Stimulated activated CD4-positive, alpha-beta T cell treated with anti-CD3 and anti-CD28 coated beads, TNF-alpha, amount 100 ng/mL, for 48 hours (primary cell): ENCODE data around the gene GPR173.

ENCODE experiments used
- DNase-seq, 3 donors: peaks; one replicate each; pipeline ENCODE4 v3.0.0-alpha.2; 2020; ENCODE audit warnings: low read depth in 3 of 3

GPR173 gene, protein sequence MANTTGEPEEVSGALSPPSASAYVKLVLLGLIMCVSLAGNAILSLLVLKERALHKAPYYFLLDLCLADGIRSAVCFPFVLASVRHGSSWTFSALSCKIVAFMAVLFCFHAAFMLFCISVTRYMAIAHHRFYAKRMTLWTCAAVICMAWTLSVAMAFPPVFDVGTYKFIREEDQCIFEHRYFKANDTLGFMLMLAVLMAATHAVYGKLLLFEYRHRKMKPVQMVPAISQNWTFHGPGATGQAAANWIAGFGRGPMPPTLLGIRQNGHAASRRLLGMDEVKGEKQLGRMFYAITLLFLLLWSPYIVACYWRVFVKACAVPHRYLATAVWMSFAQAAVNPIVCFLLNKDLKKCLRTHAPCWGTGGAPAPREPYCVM

DNA sequence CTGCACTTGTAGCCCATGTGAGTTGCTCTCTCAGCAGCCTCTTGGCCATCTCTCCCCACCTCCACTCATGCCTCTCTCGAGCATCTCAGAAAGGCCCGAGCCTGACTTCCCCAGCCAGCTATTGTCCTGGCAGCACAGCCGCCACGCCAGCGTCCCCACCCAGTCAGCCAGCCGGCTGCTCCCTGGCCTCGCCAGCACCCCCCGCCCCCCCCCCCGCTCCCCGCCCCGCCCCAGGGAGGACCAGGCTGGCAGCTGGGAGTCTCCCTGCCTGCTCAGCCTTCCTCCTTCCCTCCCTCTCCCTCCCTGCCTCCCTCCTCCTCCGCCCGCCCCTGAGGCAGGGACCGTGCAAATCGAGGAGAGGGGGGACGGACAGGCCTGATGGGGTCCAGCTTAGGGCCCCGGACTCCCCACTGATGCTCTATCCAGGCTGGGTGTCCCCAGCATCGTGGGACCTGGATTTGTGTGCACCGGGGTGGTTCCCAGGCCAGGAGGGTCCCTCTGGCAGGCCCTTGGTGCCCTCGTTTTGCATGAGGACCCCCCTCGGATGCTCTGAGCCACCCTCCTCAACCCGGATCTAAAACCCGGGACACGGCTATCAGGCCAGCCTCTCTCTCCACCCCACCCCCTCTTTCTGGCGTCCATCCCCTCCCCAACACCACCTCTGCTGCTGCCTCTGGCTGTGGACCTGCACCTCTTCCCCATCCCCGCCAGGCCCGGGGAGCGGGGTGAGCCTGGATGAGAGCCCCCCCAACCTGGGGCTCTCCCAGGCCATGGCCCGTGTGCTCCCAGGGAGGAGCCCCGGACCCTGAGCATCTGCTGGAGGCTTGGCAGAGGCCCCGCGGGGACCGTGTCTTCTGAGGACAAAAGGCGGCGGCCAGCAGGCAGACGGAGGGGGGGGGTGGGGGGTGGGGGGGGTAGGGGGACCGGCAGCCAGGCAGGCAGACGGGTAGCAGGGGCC lies at the start of gene GPR173:
GPR173 (plus strand) TSS at position 621 of the 958 bp plus-strand sequence. CDS start 27,833 bp downstream, outside the sequence.
- no peak for DNase-seq

DNA sequence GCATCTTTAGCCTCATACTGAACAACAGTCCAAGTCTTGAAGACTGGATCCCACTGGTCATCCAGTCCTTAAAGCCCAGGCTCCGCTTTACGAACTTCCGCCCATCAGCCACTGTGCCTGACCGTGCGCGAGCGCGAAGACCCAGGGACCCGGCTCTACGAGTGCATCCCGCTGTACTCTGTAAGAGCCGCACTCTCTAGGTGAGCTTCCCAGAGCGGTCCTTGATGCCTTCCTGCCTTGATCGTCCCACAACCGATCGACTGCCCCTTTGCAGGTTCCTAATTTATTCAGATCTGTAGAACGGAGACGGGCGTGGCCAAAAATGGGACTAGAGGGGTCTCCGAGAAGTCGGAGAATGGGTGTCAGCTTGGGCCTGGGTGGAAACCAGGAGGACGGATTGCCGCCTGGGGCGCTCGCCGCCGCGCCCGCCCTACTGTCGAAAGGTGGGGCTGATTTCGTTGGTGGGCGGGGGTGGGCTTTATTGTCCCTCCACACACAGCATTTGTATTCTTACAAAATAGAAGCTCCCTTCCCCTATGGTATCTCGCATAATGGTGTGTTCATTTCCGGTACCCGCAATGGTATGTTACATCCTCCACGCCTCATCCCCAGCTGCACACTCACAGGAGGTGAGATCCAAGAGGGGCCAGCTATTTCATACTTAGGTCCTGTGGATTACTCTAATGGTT lies 48.0 kb upstream of the GPR173 start:
- DNase-seq, result no peak

DNA sequence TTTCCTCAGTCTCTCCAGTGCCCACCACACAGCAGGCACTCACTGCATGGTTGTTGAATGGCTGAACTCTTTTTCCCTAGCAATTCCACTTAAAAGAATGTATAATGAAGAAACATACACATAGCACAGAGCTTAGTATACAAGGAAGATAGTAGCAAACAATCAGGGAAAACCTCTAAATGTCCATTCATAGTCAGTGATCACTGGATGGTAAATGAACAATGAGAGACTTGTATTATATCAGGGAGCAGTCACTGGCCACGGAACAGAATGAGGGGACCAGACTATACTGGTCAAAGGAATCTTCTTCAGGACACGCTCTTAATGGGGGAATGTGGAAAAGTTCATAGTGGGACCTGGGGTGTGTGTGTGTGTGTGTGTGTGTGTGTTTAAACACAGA lies 46.6 kb upstream of the GPR173 start:
- no peak for DNase-seq

DNA sequence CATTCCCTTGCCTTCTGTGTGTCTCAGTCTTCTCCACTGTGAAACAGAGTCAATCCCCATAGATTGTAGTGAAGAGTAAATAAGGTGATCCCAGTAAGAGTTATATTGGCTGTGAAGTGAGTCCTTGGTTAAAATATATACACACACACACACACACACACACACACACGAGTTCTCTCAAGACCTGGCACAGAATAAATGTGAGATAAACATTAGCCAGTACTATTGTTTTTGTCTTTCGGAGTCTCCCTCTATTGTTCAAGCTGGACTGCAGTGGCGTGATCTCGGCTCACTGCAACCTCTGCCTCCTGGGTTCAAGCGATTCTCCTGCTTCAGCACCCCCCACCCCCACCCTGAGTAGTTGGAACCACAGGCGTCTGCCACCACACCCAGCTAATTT lies 45.5 kb upstream of the GPR173 start:
- no peak for DNase-seq

DNA sequence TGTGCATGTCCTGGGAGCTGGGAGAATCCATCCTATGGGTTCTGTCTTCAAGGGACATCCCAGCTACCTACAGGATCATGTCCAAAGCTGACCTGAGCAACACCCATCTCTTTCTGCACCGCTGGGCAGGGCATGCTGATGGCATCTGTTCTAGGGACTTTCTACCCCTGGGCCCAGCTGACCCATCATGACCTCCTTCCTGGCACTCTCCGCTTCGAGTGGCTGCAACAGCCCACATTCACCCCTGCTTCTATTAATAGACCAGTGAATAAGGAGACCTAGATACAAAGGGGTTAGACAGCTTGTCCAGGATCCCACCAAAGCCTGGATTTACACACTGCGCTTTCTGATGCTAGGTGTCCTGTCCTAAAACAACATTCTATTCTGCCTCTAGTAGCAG lies 44.6 kb upstream of the GPR173 start:
- DNase-seq, result no peak

DNA sequence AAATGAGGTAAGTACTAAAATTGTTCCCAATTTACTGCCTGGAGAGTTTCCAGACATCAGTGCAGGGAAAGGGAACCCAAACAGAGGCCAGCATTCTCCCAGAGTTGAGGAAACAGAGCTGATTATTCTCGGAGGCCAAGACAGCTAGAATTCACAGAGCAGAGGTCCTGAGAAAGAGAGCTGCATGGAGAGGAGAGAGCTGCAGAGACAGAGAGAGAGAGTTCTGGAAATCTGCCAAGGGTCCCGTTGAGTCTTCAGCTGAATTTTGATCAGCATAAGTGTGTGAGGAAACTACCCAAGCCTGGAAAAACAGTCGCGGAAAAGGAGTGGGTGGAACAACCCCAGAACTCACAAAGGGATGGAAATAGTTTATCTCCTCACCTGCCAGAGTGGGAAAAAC lies 43.8 kb upstream of the GPR173 start:
- no peak for DNase-seq

DNA sequence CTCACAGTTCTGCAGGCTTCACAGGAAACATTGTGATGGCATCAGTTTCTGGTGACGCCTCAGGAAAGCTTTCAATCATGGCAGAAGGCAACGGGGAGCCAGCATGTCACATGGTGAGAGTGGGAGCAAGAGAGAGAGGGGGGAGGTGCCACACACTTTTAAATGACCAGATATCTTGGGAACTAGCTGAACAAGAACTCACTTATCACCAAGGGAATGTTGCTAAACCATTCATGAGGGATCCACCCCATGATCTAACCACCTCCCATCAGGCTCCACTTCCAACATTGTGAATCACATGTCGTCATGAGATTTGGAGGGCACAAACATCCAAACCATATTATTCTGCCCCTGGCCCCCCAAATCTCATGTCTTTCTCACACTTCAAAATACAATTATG lies 43.3 kb upstream of the GPR173 start:
- DNase-seq, result no peak

DNA sequence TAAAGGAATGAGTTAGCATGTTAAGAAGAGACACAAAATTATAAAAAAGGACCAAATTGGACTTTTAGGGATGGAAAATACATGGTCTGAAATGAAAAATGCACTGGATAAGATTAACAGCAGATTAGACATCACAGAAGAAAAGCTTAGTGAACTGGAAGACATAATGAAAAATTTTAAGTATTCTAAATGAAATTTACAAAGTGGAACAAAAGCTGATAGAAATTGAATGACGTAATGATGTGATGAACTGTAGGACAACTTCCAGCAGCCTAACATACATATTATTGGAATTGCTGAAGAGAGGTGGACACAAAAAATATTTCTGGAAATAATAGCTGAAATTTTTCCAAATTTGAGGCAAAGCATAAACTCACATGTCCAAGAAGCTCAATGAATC lies 39.6 kb upstream of the GPR173 start:
- no peak for DNase-seq

DNA sequence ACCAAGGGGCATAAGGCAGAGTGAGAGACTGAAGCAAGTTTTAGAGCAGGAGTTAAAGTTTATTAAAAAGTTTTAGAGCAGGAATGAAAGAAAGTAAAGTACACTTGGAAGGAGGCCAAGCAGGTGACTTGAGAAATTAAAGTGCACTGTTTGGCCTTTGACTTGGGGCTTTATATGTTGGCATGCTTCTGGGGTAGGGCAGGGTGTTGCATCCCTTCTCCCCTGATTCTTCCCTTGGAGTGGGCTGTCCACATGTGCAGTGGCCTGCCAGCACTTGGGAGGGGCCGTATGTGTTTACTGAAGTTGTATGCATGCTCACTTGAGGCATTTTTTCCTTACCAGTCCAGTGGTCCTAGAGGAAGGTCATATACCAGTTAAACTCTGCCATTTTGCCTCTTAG lies 35.3 kb upstream of the GPR173 start:
- no peak for DNase-seq

DNA sequence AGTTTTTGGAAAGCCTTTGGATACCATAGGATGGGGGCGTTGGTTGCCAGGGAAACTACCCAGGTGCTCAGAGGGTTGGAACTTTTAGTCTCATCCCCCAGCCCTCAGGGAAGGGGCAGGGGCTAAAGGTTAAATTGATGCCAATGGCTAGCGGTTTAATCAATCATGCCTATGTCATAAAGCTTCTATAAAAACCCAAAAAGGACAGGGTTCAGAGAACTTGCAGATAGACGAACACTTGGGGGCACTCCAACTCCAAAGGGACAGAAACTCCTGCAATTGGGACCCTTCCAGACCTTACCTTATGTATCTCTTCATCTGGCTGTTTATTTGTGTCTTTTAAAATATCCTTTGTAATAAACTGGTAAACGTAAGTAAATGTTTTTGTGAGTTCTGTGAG lies 30.0 kb upstream of the GPR173 start:
- DNase-seq, result no peak

DNA sequence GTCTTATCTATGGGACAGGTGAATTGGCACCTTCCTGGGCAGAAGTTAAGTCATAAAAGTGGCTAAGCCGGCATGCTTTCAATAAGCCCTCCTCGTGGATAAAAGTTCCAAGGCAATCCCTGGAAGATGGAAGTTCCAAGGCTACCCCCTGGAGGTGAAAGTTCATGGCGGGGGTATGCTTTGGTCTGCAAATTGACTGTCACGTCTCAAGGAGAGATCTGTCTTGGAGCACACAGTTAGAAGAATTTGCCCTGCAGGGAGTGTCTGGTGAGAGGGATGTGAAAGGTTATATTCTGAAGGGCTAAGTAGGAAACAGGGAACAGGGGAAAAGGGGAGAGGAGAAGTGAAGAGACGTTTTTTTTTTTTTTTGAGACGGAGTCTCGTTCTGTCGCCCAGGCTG lies 26.2 kb upstream of the GPR173 start:
- no peak for DNase-seq

DNA sequence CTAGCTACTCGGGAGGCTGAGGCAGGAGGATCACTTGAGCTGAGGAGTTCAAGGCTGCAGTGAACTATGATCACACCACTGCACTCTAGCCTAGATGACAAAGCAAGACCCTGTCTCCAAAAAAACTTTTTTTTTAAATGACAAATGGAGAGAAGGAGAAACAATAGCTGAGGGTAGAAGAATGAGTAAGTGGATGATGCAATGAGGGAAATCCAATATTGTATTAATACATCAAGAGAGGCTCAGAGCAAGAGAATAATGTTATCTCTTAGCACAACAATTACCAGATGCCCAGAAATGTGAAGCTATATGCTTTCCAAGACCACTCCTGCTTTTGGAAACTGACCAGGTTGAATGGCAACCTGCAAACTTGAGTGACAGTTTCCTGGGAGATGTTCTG lies 19.9 kb upstream of the GPR173 start:
- no peak for DNase-seq

DNA sequence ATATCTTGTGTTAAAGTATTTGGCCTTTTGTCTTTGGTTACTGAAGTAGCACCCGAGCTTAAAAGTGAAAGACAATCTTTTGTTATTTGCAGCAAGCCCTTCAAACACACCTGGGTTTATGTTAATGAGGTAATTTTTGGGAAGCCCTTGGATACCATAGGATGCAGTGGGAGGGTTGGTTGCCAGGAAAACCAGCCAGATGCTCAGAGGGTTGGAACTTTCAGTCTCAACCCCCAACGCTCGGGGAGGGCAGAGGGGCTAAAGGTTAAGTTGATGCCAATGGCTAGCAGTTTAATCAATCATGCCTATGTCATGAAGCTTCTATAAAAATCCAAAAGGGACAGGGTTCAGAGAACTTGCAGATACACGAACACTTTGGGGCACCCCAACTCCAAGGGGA lies 17.2 kb upstream of the GPR173 start:
- no peak for DNase-seq

DNA sequence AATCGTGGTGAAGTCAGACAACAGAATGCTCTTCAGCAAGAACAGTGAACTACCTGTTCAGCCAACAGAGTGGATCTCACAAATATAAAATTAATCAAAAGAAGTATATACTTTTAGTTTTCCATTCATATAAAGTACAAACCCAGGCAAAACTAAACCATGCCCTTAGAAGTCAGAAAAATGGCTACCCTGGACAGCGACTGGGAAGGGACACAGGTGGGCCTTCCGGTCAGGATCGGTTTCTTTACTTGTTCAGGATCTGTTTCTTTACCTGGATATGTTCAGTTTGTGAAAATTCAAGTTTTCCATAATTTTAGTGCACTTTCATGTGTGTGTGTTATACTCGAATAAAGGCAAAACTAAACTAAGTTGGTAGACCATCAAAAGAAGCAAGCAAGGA lies 12.4 kb upstream of the GPR173 start:
- no peak for DNase-seq

DNA sequence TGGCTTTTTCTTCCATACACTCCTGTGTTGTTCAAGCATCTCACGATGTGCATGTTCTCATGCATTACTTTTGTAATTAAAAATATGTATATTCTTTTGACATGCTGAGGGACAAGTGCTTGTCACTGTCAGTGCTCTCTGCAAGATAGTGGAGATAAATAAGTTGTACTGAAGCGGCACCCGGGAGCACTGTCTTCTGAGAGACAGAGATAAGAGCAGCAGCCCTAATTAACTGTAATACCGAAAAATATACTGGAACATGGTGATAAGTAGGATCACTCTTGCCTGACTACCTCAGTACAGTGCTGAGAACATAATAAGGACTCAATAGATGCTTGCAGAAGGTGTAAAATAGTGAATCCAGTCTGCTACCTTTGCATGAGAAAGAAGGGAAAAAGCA lies 9.4 kb upstream of the GPR173 start:
- DNase-seq, result no peak

DNA sequence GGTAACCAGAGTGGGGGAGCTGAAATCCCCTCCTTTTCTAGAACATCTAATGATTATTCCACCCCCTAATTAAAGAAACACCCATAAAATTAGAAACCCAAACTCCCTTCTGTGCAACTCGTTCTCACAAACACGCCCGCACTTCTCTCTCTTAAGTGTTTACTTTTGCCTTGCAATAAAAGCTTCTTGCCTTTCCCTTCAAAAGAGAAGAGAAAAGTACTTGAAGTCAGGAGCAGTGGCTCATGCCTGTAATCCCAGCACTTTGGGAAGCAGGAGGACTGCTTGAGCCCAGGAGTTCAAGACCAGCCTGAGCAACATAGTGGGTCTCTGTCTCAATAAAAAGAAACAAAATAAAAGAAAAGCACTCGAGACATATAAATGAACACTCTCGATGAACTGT lies 3.6 kb upstream of the GPR173 start:
- no peak for DNase-seq

DNA sequence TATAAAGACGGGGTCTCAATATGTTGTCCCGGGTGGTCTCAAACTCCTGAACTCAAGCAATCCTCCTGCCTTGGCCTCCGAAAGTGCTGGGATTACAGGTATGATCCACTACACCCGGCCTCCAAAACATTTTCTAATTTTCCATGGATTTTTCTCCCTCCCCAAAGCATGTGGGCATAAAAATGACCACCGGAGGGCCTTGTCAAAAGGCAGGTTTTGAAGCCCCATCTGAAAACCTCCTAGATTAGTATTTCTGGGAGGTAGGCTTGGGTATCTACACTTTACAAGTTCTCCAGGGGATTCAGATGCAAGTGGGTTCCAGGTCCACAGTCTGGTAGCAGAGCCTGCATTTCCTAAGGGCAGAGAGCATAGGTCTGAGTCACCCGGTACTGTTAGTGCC lies 1.4 kb upstream of the GPR173 start:
- no peak for DNase-seq

DNA sequence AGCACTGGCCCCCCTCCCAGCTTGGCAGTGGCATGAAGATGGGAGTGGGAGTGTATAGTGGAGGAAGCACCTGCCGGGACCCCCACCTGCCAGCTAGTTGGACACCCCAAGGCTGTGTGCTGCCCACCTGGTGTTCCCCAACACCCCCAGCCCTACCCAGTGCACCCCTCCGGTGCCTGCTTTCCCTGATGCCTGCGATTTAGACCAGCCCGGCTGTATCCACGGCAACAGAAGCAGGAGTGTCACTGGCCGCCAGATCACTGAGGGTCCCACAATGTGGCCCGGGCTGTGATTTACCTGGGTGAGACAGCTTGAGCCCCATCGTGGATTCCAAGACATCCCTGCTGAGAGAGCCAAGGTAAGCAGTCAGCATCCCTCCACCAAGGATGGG lies 533 bp downstream of the GPR173 start:
- no peak for DNase-seq

DNA sequence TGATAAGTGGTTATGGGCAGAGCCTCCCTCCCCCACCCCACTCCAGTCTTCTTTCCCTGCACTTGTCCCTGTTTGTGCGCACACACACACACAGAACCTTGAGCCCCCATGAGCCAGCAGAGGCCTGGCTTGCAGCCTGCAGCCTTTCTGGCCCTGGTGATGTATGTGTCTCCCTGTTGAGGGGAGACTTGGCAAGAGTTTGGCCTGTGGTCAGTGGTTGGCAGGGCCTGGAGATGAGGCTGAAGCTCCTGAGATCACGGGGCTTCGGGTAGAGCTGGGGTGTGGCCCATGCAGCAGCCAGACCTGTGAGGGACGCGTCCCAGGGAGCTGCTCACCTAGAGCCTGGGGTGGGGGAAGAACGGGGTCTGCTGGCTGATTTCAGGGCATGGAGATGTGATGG lies 2.3 kb downstream of the GPR173 start:
- no peak for DNase-seq

DNA sequence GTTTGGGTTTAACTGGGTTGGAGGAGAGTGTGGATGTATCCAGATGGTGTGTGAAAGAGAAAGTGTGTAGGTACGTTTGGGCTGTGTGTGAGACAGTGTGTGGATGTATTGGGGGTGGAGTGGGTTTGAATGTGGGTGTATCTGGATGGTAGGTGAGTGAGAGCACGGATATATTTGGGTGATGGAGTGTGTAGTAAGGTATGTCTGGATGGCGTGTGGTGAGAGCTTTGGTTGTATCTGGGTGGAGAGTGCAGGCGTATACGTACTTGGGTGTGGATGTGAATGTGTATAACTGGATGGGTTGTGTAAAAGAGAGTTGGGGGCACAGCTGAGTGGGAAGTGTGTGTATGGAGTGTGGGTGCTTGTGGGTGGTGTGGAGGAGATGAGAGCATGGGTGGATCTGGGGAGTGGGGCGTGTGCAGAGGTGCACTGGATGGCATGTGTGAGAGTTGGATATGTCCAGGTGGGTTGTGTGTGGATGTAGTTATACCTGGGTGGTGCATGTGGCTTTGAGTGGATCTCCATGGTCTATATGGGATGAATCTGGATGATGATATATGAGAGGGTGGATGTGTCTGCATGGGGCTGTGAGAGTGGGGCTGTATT lies 6.8 kb downstream of the GPR173 start:
- no peak for DNase-seq

DNA sequence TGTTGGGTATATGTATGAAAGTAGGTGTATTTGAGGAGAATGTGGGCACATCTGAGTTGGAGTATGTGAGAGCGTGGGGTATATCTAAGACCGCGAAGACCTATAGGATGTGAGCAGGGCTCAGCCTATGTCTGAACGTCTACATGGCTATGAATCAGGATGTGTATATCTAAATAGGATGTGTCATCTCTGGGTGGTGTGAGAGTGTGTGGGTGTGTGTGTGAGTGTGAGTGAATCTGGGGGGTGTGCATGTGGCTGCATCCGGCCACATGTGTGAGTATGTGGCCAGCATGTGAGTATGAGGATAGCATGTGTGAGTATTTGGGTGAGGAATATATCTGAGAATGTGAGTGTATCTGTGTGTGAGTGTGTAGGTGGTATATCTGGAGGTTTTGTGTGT lies 7.7 kb downstream of the GPR173 start:
- no peak for DNase-seq

DNA sequence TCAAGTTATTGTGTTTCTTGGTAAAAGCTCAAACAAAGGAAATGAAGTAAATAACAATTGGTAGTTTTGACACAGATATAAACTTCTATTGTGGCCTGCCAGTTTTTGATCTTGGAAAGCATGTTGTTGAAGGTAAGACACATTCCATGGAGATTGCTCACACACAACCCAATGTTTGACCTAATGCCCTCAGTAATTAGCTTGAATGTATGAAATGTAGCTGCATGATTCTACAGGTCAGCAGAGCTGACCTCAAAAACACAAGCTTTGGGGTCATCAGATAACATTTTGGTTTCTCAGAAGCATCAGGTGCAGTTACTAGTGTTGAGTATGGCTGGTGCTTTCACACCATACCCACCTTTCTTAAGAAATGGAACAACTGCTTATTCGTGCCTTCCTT lies 16.5 kb downstream of the GPR173 start:
- no peak for DNase-seq
